ENCODE measurements around the gene BRI3. TPM values are rescaled to one million over a fixed set of nuclear protein-coding genes. Genes with fewer than 3 reads are reported as not detected.

BRI3 gene
- total RNA-seq, 2 experiments from 2014 or later = 42.0 to 48.3 TPM

DNA sequence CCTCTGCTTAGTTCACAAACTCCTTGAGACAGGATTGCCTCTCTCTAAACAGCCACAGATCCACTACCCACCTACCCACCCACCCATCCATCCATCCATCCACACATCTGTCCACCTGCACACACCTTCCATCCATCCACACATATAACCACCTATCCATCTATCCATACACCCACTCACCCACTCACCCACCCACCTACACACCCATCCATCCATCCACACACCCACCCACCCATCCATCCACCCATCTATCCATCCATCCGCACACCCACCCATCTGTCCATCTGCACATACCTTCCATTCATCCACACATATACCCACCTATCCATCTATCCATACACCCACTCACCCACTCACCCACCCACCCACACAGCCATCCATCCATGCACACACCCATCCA is 39.1 kb upstream of the BRI3 start:
- Mint-ChIP-seq H3K4me1 (peaks cover 2% of the 10 kb centered on the region), H3K27me3 (no peaks in the 10 kb centered on the region), H3K4me3 (no peak overlapping the region), H3K36me3 (ENCODE audit: low read depth) (peaks cover 42% of the 10 kb centered on the region), H3K9me3 (no peaks in the 10 kb centered on the region), H3K27ac (no peak overlapping the region)
- ChIA-PET CTCF (no interaction called here), POLR2A (no interaction called here)
- no peak for DNase-seq

DNA sequence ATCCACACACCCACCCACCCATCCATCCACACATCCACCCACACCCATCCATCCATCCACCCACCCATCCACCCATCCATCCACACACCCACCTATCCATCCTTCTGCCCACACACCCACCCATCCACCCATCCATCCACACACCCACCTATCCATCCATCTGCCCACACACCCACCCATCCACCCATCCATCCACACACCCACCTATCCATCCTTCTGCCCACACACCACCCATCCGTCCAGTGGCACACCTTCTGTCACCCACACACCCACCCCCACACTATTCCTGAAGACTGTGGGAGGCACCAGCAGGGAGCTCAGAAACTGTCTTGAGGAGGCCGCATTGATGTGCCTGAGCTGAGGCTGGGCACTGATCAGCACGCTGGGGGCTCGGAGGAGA is 38.6 kb upstream of the BRI3 start:
- ChIA-PET CTCF (interaction anchor here (2.4 kb wide), 1 partner anchor 11 kb away, joined by 7 read pairs; no protein-coding TSS in a partner anchor), POLR2A (no interaction called here)
- Mint-ChIP-seq H3K27me3 (no peaks in the 10 kb centered on the region), H3K9me3 (no peaks in the 10 kb centered on the region), H3K36me3 (ENCODE audit: low read depth) (peaks cover 43% of the 10 kb centered on the region), H3K4me3 (no peak overlapping the region), H3K4me1 (peaks cover 5% of the 10 kb centered on the region), H3K27ac (no peak overlapping the region)
- DNase-seq = no peak

GRCh38 chr7:98244871-98245270 is 36.6 kb upstream of the BRI3 start:
- no peaks in the 10 kb centered on the region for H3K9me3 Mint-ChIP-seq
- DNase-seq = no peak
- no peaks in the 10 kb centered on the region for H3K27me3 Mint-ChIP-seq
- H3K4me3 Mint-ChIP-seq = no peak overlapping the region
- no peak overlapping the region for H3K27ac Mint-ChIP-seq
- peaks cover 46% of the 10 kb centered on the region for H3K36me3 Mint-ChIP-seq (ENCODE audit: low read depth)
- POLR2A ChIA-PET = no interaction called here
- CTCF ChIA-PET = interaction anchor here (2.4 kb wide), 1 partner anchor 9 kb away, joined by 7 read pairs; no protein-coding TSS in a partner anchor
- H3K4me1 Mint-ChIP-seq = peaks cover 22% of the 10 kb centered on the region

DNA sequence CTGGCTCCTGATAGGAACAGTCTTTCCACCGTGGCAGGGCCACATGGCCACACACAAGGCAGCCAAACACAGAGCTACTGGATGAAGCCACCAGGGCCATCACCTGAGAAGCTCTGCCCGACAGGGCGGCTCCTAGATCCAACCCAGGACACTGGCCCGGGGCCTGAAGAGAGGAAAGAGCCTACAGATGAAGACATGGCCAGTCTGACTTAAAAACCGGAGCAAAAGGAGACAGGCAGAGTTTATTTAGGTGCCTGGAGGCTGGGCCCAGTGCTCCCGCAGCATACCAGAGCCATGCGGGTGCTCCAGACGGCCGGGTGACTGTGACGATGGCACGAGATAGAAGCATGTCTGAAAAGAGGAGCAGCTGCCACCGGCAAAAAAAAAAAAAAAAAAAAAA is 33.3 kb upstream of the BRI3 start:
- H3K9me3 Mint-ChIP-seq = no peaks in the 10 kb centered on the region
- H3K27me3 Mint-ChIP-seq = no peaks in the 10 kb centered on the region
- H3K36me3 Mint-ChIP-seq (ENCODE audit: low read depth) = peaks cover 44% of the 10 kb centered on the region
- POLR2A ChIA-PET = interaction anchor here (0.6 kb wide), 1 partner anchor 1089 kb away, joined by 4 read pairs; no protein-coding TSS in a partner anchor
- CTCF ChIA-PET = interaction anchor here (0.6 kb wide), 1 partner anchor 9 kb away, joined by 3 read pairs; no protein-coding TSS in a partner anchor
- no peak for DNase-seq
- H3K4me3 Mint-ChIP-seq = no peak overlapping the region
- H3K27ac Mint-ChIP-seq = peak overlapping the region; percentile 84
- peaks cover 41% of the 10 kb centered on the region for H3K4me1 Mint-ChIP-seq

DNA sequence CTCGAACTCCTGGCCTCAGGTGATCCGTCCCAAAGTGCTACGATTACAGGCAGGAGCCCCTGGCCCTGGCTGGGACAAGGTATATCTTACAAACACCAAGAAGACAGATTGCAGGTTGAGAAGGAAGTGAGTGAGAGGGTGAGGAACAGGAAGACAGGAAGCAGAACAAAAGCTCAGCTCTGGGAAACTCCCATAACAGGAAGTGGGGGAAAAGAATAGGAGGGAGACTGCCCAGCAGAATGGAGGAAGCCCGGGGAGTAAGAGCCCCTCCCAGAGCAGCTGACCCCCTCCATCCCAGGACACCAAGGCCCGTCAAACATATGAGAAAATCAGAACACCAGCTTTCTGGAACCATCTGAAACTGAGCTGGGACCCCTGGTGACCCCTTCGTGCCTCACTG is 32.4 kb upstream of the BRI3 start:
- Mint-ChIP-seq H3K9me3 (no peaks in the 10 kb centered on the region), H3K4me3 (peak overlapping the region; percentile 48), H3K27me3 (no peaks in the 10 kb centered on the region), H3K4me1 (peaks cover 45% of the 10 kb centered on the region), H3K27ac (peak overlapping the region; percentile 99), H3K36me3 (ENCODE audit: low read depth) (peaks cover 43% of the 10 kb centered on the region)
- CTCF ChIA-PET = no interaction called here
- no peak for DNase-seq
- POLR2A ChIA-PET = no interaction called here

GRCh38 chr7:98250789-98251188 is 30.7 kb upstream of the BRI3 start:
- POLR2A ChIA-PET = interaction anchor here (0.7 to 1.3 kb wide), 2 partner anchors 48 to 177 kb away, joined by 3 to 6 read pairs; no protein-coding TSS in a partner anchor
- no peaks in the 10 kb centered on the region for H3K9me3 Mint-ChIP-seq
- H3K36me3 Mint-ChIP-seq (ENCODE audit: low read depth) = peaks cover 44% of the 10 kb centered on the region
- DNase-seq = peak; percentile 77
- peak overlapping the region; percentile 94 for H3K4me3 Mint-ChIP-seq
- CTCF ChIA-PET = interaction anchor here (0.7 to 1.3 kb wide), 4 partner anchors 9 to 16 kb away, joined by 3 to 5 read pairs (median 3); no protein-coding TSS in a partner anchor
- peaks cover 56% of the 10 kb centered on the region for H3K4me1 Mint-ChIP-seq
- peak overlapping the region; percentile 99 for H3K27ac Mint-ChIP-seq
- H3K27me3 Mint-ChIP-seq = no peaks in the 10 kb centered on the region

GRCh38 chr7:98251231-98251600 is 30.3 kb upstream of the BRI3 start:
- H3K36me3 Mint-ChIP-seq (ENCODE audit: low read depth) = peaks cover 45% of the 10 kb centered on the region
- peaks cover 60% of the 10 kb centered on the region for H3K4me1 Mint-ChIP-seq
- peak overlapping the region; percentile 94 for H3K4me3 Mint-ChIP-seq
- ChIA-PET CTCF (interaction anchor here (0.9 to 1.3 kb wide), 3 partner anchors 9 to 11 kb away, joined by 3 to 5 read pairs (median 3); no protein-coding TSS in a partner anchor), POLR2A (interaction anchor here (0.7 to 1.3 kb wide), 2 partner anchors 49 to 177 kb away, joined by 3 to 6 read pairs; no protein-coding TSS in a partner anchor)
- H3K9me3 Mint-ChIP-seq = no peaks in the 10 kb centered on the region
- DNase-seq = peak; percentile 78
- peak overlapping the region; percentile 99 for H3K27ac Mint-ChIP-seq
- H3K27me3 Mint-ChIP-seq = no peaks in the 10 kb centered on the region

- H3K4me3 Mint-ChIP-seq = peak within 1 kb of the TSS; percentile 94
- ChIA-PET CTCF (interaction anchor here (0.9 kb wide), 1 partner anchor 9 kb away, joined by 5 read pairs; no protein-coding TSS in a partner anchor), POLR2A (no interaction called here)
- H3K9me3 Mint-ChIP-seq = no peaks in the 10 kb centered on the region
- peaks cover 51% of the 10 kb centered on the region for H3K36me3 Mint-ChIP-seq (ENCODE audit: low read depth)
- H3K27me3 Mint-ChIP-seq = no peaks in the 10 kb centered on the region
- peak within 1 kb of the TSS; percentile 99 for H3K27ac Mint-ChIP-seq
- DNase-seq = peak; percentile 91
- peaks cover 66% of the 10 kb centered on the region for H3K4me1 Mint-ChIP-seq
Measured at GRCh38 chr7:98251601-98252424, 29.7 kb upstream of the BRI3 start, which contains the start of gene TECPR1. Gene TECPR1 (minus strand): TSS chr7:98252232. CDS start chr7:98246146, 6,086 bp downstream.

DNA sequence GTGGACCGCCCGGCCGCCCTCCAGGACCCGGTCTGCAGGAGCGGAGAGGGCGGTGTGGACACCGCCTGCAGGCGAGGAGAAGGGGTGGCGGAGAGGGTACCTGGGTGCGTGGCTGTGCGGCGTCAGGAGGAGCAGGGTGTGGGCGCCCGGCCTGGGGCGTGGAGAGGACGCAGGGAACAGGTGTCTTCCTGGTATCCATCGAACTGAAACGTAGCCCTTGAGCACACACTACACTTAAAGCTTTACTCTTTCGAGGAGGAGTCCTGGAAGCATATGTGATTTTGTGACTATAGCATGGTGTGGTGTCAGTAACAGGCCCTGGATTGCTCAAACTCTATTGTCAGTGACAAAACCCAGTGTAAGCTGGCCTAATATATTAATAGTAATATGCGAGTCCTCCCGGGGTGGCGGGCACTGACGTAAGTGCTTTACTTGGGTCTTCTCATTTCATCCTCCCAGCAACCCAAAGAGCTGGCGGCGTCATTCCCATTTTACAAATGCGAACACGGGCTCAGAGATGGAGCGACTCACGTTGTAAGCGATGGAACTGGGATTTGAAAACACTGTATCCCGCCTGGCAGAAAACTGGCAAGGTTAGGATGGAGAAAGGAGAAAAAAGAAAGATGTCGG is 28.9 kb upstream of the BRI3 start:
- CTCF ChIA-PET = interaction anchor here (1.1 kb wide), 1 partner anchor 626 kb away, joined by 3 read pairs; the partner anchor contains the start of gene TRRAP
- H3K27ac Mint-ChIP-seq = peak overlapping the region; percentile 99
- H3K36me3 Mint-ChIP-seq (ENCODE audit: low read depth) = peaks cover 52% of the 10 kb centered on the region
- peak overlapping the region; percentile 94 for H3K4me3 Mint-ChIP-seq
- peaks cover 66% of the 10 kb centered on the region for H3K4me1 Mint-ChIP-seq
- no peaks in the 10 kb centered on the region for H3K27me3 Mint-ChIP-seq
- DNase-seq = no peak
- POLR2A ChIA-PET = no interaction called here
- no peaks in the 10 kb centered on the region for H3K9me3 Mint-ChIP-seq

- Mint-ChIP-seq H3K4me1 (peaks cover 54% of the 10 kb centered on the region), H3K9me3 (peaks cover 1% of the 10 kb centered on the region), H3K27ac (peak overlapping the region; percentile 82), H3K36me3 (ENCODE audit: low read depth) (peaks cover 50% of the 10 kb centered on the region), H3K4me3 (no peak overlapping the region), H3K27me3 (no peaks in the 10 kb centered on the region)
- CTCF ChIA-PET = interaction anchor here (1.0 to 2.0 kb wide), 2 partner anchors 11 kb away, joined by 4 to 7 read pairs; no protein-coding TSS in a partner anchor
- POLR2A ChIA-PET = no interaction called here
- DNase-seq = no peak
Measured at GRCh38 chr7:98254516-98254915, 27.0 kb upstream of the BRI3 start.

- DNase-seq = peak; percentile 60
- peak overlapping the region; percentile 82 for H3K27ac Mint-ChIP-seq
Measured at GRCh38 chr7:98254951-98255610, 26.4 kb upstream of the BRI3 start.

GRCh38 chr7:98256431-98256830 is 25.1 kb upstream of the BRI3 start:
- Mint-ChIP-seq H3K4me3 (no peak overlapping the region), H3K36me3 (ENCODE audit: low read depth) (peaks cover 53% of the 10 kb centered on the region), H3K4me1 (peaks cover 42% of the 10 kb centered on the region), H3K27ac (no peak overlapping the region), H3K9me3 (peaks cover 1% of the 10 kb centered on the region), H3K27me3 (no peaks in the 10 kb centered on the region)
- CTCF ChIA-PET = interaction anchor here (0.6 kb wide), 1 partner anchor 150 kb away, joined by 3 read pairs; no protein-coding TSS in a partner anchor
- POLR2A ChIA-PET = no interaction called here
- no peak for DNase-seq

More at GRCh38 chr7:98254951-98255610, 26.4 kb upstream of the BRI3 start:
- POLR2A ChIA-PET = no interaction called here
- Mint-ChIP-seq H3K4me3 (no peak overlapping the region), H3K27me3 (no peaks in the 10 kb centered on the region), H3K36me3 (ENCODE audit: low read depth) (peaks cover 48% of the 10 kb centered on the region), H3K4me1 (peaks cover 48% of the 10 kb centered on the region), H3K9me3 (peaks cover 1% of the 10 kb centered on the region)
- CTCF ChIA-PET = interaction anchor here (1.0 to 2.0 kb wide), 2 partner anchors 11 kb away, joined by 4 to 7 read pairs; no protein-coding TSS in a partner anchor

All from activated CD4-positive, alpha-beta T cell treated with anti-CD3 and anti-CD28 coated beads, Interleukin-2, amount 10 ng/mL, durations not matched to agents 7 days and 5 days (primary cell).